Thyroid gland (tissue), 4 donors: ENCODE data around the gene PTGR3.

ENCODE experiments used
- CTCF ChIP-seq, 6 experiments: fragments of 200-600 bp in 3 of 6; fragments of 450-650 bp in 3 of 6; sonication (generic) in 3 of 6; IDR thresholded peaks; one replicate each; pipeline ENCODE4 v1.5.1; 2016 to 2019; ENCODE audit warnings: antibody characterized with exemption in 6 of 6, mild to moderate bottlenecking in 2 of 6, inconsistent platforms in 1 of 6, moderate library complexity in 1 of 6
- POLR2A ChIP-seq, 2 donors: fragments of 450-650 bp; IDR thresholded peaks; one replicate each; pipeline ENCODE4 v1.6.1; 2017; ENCODE audit warnings: antibody characterized with exemption in 2 of 2, mild to moderate bottlenecking in 2 of 2, moderate library complexity in 1 of 2

GRCh38 chr18:75198036-75198435, 10.9 kb downstream of the PTGR3 start:
- no peak for TF ChIP-seq CTCF (IDR thresholded peaks at IDR 0.05)
- TF ChIP-seq POLR2A (IDR thresholded peaks at IDR 0.05), result no peak
